Loucy (cell line): ENCODE data around the gene OTUD4.

ENCODE experiments used
- CTCF ChIP-seq: fragments of 200-600 bp; sonication (generic); conservative IDR thresholded peaks from 2 replicates; pipeline ENCODE4 v1.5.1; 2014; ENCODE audit warnings: mild to moderate bottlenecking, antibody characterized with exemption, low read length
- EZH2phosphoT487 ChIP-seq: fragments of 200-600 bp; IDR thresholded peaks from 2 replicates; pipeline ENCODE4 v1.6.1; 2018; ENCODE audit warnings: antibody characterized with exemption, mild to moderate bottlenecking, moderate library complexity, borderline replicate concordance

GRCh38 chr4:145156986-145157385, 23.4 kb downstream of the OTUD4 start:
- TF ChIP-seq CTCF = no peak
- TF ChIP-seq EZH2phosphoT487 = no peak
